Fibroblast of lung (primary cell): Measurements from ENCODE around the gene MRGPRF. TPM values are rescaled to one million over a fixed set of nuclear protein-coding genes. Genes with fewer than 3 reads are reported as not detected.

Experiments
- DNase-seq, 2 donors: peaks; one replicate each; pipeline versions ENCODE4 v3.0.0 to v3.0.0-alpha.2; 2010; ENCODE audit warnings: low read depth in 2 of 2
- H2AFZ ChIP-seq: 2 replicates; pipeline ENCODE4 v1.5.1; 2012; ENCODE audit warnings: low read length, control low read depth, inconsistent platforms
- H3K27ac ChIP-seq: 2 replicates; pipeline ENCODE4 v1.5.1; 2011; ENCODE audit warnings: low read length, control low read depth; ENCODE audit not compliant: insufficient read depth
- H3K27me3 ChIP-seq: 2 replicates; pipeline ENCODE4 v1.5.1; 2011; ENCODE audit warnings: mild to moderate bottlenecking, low read length; ENCODE audit not compliant: control insufficient read depth, insufficient read depth
- H3K36me3 ChIP-seq: 2 replicates; pipeline ENCODE4 v1.5.1; 2011; ENCODE audit warnings: low read length; ENCODE audit not compliant: control insufficient read depth, insufficient read depth
- H3K4me1 ChIP-seq: 2 replicates; pipeline ENCODE4 v1.5.1; 2011; ENCODE audit warnings: low read length; ENCODE audit not compliant: control insufficient read depth, insufficient read depth; ENCODE audit errors: extremely low read depth
- H3K4me2 ChIP-seq: 2 replicates; pipeline ENCODE4 v1.5.1; 2011; ENCODE audit warnings: low read length, control low read depth; ENCODE audit not compliant: insufficient read depth; ENCODE audit errors: extremely low read depth
- H3K4me3 ChIP-seq, 4 experiments: fragments of 200-600 bp in 1 of 4; sonication (generic) in 1 of 4; replicated peaks in 1 of 4; 2 replicates each; pipeline ENCODE4 v1.5.1; 2011 to 2016; ENCODE audit warnings: low read length in 4 of 4, low read depth in 3 of 4, mild to moderate bottlenecking in 3 of 4, control low read depth in 2 of 4, inconsistent platforms in 1 of 4, mixed read lengths in 1 of 4; ENCODE audit not compliant: insufficient read depth in 1 of 4; ENCODE audit errors: control extremely low read depth in 1 of 4
- H3K79me2 ChIP-seq: 2 replicates; pipeline ENCODE4 v1.5.1; 2012; ENCODE audit warnings: mild to moderate bottlenecking, low read length, inconsistent platforms; ENCODE audit not compliant: control insufficient read depth, insufficient read depth
- H3K9ac ChIP-seq: 2 replicates; pipeline ENCODE4 v1.5.1; 2011; ENCODE audit warnings: mild to moderate bottlenecking, low read length, control low read depth; ENCODE audit not compliant: insufficient read depth
- H3K9me3 ChIP-seq: 2 replicates; pipeline ENCODE4 v1.5.1; 2012; ENCODE audit warnings: low read depth, low read length; ENCODE audit not compliant: control insufficient read depth, insufficient read depth
- H4K20me1 ChIP-seq: 2 replicates; pipeline ENCODE4 v1.5.1; 2011; ENCODE audit warnings: low read length; ENCODE audit not compliant: control insufficient read depth, insufficient read depth; ENCODE audit errors: extremely low read depth
- EZH2 ChIP-seq: IDR thresholded peaks from 2 replicates; pipeline ENCODE4 v1.5.1; 2012; ENCODE audit warnings: low read length, control low read depth, mild to moderate bottlenecking; ENCODE audit errors: missing control alignments
- polyA plus RNA-seq, 2 donors: library from polyadenylated mRNA; depleted of rRNA in 1 of 2; stranded (reverse) in 1 of 2; unstranded in 1 of 2; fragments of >200 nt; gene quantifications; 2 replicates each; pipeline ENCODE4 v1.2.1, GENCODE V29; 2011 to 2012; ENCODE audit warnings: missing spikeins in 1 of 2
- total RNA-seq: library from RNA; depleted of rRNA; stranded (reverse); fragments of >200 nt; gene quantifications from 2 replicates; pipeline ENCODE4 v1.2.1, GENCODE V29; 2014
- TF ChIP-seq, protein P1 (sequence below), 2 donors: IDR thresholded peaks in 1 of 2; conservative IDR thresholded peaks in 1 of 2; 1 replicate in 1 of 2; 2 replicates in 1 of 2; pipeline ENCODE4 v1.5.1; 2011 to 2012; ENCODE audit warnings: low read length in 2 of 2, control low read depth in 1 of 2, inconsistent platforms in 1 of 2, low read depth in 1 of 2, mild to moderate bottlenecking in 1 of 2

The MRGPRF gene
- total and polyA plus RNA-seq, 2 donors (not counting 1 experiment from before 2014, with no cell fraction given) = 84.2 to 88.1 TPM

DNA sequence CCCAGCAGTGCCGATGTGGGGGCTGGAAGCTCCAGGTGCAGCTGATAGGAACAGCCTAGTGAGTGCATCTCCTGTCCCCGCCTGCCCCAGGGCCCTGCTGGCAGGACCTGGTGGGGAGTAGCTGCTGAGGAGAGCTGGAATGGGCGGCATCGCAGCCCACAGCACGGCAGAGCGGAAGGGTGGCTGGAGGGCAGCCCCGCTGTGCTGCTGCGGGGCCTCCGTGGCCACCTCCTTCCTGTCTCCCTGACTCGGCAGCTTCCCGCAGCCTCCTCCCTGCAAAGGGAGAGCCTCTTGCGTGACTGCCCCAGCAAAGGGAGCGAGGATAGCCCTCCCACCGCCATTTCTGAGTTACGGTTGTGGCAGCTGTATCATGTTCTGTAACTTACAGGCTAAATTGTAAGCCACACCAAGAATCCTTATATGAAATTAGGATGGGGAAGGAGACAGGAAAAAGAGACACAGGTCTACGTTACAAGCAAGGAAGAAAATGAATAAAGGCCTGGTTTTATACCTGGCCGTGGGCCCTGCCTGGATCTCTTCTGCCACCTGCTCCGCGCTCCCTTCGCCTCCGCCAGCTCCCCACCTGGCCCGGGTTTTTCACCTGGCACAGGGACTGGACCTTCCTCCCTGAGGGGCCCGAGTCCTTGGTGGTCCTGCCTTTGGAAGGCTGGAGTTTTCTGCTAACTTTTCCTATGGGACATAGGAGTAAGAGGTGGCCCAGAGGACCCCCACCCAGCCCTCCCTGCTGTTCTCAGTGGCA is 45.6 kb upstream of the MRGPRF start:
- Histone ChIP-seq H2AFZ (no peak overlapping the region), H3K79me2 (no peaks in the 10 kb centered on the region), H3K4me1 (no peaks in the 10 kb centered on the region), H3K4me2 (no peak overlapping the region), H3K27me3 (no peaks in the 10 kb centered on the region), H3K9ac (no peak overlapping the region), H3K9me3 (no peaks in the 10 kb centered on the region), H3K36me3 (peaks cover 4% of the 10 kb centered on the region), H4K20me1 (no peaks in the 10 kb centered on the region), H3K27ac (no peak overlapping the region), H3K4me3 (no peak overlapping the region)
- no peak for DNase-seq
- TF ChIP-seq, protein P1, sequence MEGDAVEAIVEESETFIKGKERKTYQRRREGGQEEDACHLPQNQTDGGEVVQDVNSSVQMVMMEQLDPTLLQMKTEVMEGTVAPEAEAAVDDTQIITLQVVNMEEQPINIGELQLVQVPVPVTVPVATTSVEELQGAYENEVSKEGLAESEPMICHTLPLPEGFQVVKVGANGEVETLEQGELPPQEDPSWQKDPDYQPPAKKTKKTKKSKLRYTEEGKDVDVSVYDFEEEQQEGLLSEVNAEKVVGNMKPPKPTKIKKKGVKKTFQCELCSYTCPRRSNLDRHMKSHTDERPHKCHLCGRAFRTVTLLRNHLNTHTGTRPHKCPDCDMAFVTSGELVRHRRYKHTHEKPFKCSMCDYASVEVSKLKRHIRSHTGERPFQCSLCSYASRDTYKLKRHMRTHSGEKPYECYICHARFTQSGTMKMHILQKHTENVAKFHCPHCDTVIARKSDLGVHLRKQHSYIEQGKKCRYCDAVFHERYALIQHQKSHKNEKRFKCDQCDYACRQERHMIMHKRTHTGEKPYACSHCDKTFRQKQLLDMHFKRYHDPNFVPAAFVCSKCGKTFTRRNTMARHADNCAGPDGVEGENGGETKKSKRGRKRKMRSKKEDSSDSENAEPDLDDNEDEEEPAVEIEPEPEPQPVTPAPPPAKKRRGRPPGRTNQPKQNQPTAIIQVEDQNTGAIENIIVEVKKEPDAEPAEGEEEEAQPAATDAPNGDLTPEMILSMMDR (conservative IDR thresholded peaks at IDR 0.05 in 1 of 2, IDR thresholded peaks at IDR 0.05 in 1 of 2; ENCODE audit: low read depth in 1 of 2, low read length in 2 of 2) = no peak
- no peak for TF ChIP-seq EZH2

DNA sequence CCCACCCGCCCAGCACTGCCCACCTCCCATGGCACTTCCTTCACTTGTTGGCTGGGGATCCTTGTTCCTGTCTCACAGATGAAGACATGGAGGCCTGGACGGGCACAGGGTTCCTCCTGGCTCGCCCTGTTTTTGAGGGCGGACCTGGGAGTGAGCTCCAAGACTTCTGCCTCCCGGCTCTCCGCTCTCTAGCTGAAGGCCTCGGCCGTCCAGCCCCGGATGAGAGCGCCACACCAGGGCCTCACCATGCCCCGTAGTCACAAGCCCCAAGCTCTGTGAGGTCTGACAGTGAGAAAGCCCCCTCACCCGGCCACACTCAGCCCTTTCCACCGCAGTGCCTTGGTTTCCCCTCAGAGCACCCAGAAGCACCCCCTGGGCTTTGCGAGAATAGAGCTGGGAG is 44.8 kb upstream of the MRGPRF start:
- H3K4me3 ChIP-seq = no peak overlapping the region
- no peaks in the 10 kb centered on the region for H3K4me1 ChIP-seq
- no peak for DNase-seq
- H3K36me3 ChIP-seq = peaks cover 2% of the 10 kb centered on the region
- no peak overlapping the region for H3K9ac ChIP-seq
- no peak for TF ChIP-seq EZH2
- TF ChIP-seq, protein P1 (conservative IDR thresholded peaks at IDR 0.05 in 1 of 2, IDR thresholded peaks at IDR 0.05 in 1 of 2; ENCODE audit: low read depth in 1 of 2, low read length in 2 of 2) = no peak
- no peaks in the 10 kb centered on the region for H3K9me3 ChIP-seq
- H3K4me2 ChIP-seq = no peak overlapping the region
- H3K79me2 ChIP-seq = no peaks in the 10 kb centered on the region
- no peaks in the 10 kb centered on the region for H4K20me1 ChIP-seq
- H3K27me3 ChIP-seq = no peaks in the 10 kb centered on the region
- H2AFZ ChIP-seq = no peak overlapping the region
- no peak overlapping the region for H3K27ac ChIP-seq

DNA sequence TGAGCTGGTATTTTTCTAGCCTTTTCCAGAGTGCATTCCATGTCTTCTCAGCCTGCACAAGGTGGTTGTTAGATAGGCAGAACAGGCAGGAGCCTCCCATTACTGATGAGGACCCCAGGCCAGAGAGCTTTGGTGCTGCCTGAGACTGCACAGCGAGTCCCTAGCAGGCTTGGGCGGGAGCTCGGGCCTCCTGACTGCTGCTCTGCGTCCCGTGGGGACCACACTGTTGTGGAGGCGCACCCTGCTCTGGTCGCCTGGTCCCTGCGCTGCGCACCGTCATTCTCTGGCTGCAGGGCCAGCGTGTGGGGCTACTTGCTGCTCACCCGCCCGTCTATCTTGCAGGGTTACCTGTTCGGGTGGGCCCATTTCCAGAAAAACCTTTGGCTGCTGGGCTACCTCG is 44.2 kb upstream of the MRGPRF start:
- H3K27me3 ChIP-seq = no peaks in the 10 kb centered on the region
- H3K9ac ChIP-seq = no peak overlapping the region
- H3K4me2 ChIP-seq = no peak overlapping the region
- TF ChIP-seq, protein P1 (conservative IDR thresholded peaks at IDR 0.05 in 1 of 2, IDR thresholded peaks at IDR 0.05 in 1 of 2; ENCODE audit: low read depth in 1 of 2, low read length in 2 of 2) = no peak
- TF ChIP-seq EZH2 = no peak
- H3K4me3 ChIP-seq = no peak overlapping the region
- peaks cover 2% of the 10 kb centered on the region for H3K36me3 ChIP-seq
- no peaks in the 10 kb centered on the region for H3K4me1 ChIP-seq
- H3K9me3 ChIP-seq = no peaks in the 10 kb centered on the region
- H2AFZ ChIP-seq = no peak overlapping the region
- DNase-seq = no peak
- H3K79me2 ChIP-seq = no peaks in the 10 kb centered on the region
- H3K27ac ChIP-seq = no peak overlapping the region
- H4K20me1 ChIP-seq = no peaks in the 10 kb centered on the region
